MM.1S (cell line): ENCODE results near the gene KDM3A.

Source experiments
- EZH2 ChIP-seq: fragments of 300-600 bp; sonication (generic); optimal IDR thresholded peaks from 2 replicates; pipeline ENCODE3; 2017; ENCODE audit warnings: low read depth, mild to moderate bottlenecking, antibody characterized with exemption, low read length, mixed read lengths
- TF ChIP-seq, protein P1 (sequence below): fragments of 300-600 bp; sonication (generic); IDR thresholded peaks from 2 replicates; pipeline ENCODE4 v1.5.1; 2016; ENCODE audit warnings: antibody characterized with exemption, low read length, mixed read lengths

DNA sequence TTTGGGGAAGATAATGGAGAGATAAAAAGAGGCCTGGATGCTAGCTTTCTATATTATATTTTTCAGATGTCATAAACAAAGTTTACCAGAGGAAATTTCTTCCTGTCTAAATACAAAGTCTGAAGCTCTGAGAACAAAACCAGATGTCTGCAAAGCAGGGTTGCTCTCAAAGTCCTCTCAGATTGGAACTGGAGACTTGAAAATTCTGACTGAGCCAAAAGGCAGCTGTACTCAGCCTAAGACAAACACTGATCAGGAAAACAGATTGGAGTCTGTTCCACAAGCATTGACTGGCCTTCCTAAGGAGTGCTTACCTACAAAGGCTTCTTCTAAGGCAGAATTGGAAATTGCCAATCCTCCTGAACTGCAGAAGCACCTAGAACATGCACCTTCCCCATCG lies 25.1 kb downstream of the KDM3A start:
- no peak for TF ChIP-seq EZH2
- TF ChIP-seq, protein P1, sequence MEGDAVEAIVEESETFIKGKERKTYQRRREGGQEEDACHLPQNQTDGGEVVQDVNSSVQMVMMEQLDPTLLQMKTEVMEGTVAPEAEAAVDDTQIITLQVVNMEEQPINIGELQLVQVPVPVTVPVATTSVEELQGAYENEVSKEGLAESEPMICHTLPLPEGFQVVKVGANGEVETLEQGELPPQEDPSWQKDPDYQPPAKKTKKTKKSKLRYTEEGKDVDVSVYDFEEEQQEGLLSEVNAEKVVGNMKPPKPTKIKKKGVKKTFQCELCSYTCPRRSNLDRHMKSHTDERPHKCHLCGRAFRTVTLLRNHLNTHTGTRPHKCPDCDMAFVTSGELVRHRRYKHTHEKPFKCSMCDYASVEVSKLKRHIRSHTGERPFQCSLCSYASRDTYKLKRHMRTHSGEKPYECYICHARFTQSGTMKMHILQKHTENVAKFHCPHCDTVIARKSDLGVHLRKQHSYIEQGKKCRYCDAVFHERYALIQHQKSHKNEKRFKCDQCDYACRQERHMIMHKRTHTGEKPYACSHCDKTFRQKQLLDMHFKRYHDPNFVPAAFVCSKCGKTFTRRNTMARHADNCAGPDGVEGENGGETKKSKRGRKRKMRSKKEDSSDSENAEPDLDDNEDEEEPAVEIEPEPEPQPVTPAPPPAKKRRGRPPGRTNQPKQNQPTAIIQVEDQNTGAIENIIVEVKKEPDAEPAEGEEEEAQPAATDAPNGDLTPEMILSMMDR = no peak
